PFSK-1 (cell line): ENCODE measurements around the gene IRX6.

Experiments used
- FOXP2 ChIP-seq: optimal IDR thresholded peaks from 2 replicates; pipeline ENCODE3; 2011; ENCODE audit warnings: borderline replicate concordance, control low read depth, inconsistent platforms; ENCODE audit not compliant: insufficient read depth; ENCODE audit errors: extremely low read length, extremely low read depth
- POLR2AphosphoS5 ChIP-seq: IDR thresholded peaks from 2 replicates; pipeline ENCODE4 v1.6.1; 2012; ENCODE audit warnings: low read depth, mild to moderate bottlenecking, control low read depth, low read length, moderate library complexity
- SIN3A ChIP-seq: IDR thresholded peaks from 2 replicates; pipeline ENCODE4 v1.6.1; 2012; ENCODE audit warnings: mild to moderate bottlenecking, low read length, moderate library complexity, borderline replicate concordance; ENCODE audit not compliant: insufficient read depth
- TAF1 ChIP-seq: IDR thresholded peaks from 2 replicates; pipeline ENCODE4 v1.6.1; 2012; ENCODE audit warnings: low read length, control low read depth, borderline replicate concordance; ENCODE audit not compliant: insufficient read depth
- TF ChIP-seq, protein P1 (sequence below), 2 experiments: IDR thresholded peaks; 2 replicates each; pipeline versions ENCODE4 v1.6.1 to v1.8.0; 2011 to 2012; ENCODE audit warnings: low read depth in 2 of 2, low read length in 2 of 2, control low read depth in 1 of 2, inconsistent platforms in 1 of 2, mild to moderate bottlenecking in 1 of 2, moderate library complexity in 1 of 2; ENCODE audit not compliant: insufficient read depth in 1 of 2

IRX6 gene

DNA sequence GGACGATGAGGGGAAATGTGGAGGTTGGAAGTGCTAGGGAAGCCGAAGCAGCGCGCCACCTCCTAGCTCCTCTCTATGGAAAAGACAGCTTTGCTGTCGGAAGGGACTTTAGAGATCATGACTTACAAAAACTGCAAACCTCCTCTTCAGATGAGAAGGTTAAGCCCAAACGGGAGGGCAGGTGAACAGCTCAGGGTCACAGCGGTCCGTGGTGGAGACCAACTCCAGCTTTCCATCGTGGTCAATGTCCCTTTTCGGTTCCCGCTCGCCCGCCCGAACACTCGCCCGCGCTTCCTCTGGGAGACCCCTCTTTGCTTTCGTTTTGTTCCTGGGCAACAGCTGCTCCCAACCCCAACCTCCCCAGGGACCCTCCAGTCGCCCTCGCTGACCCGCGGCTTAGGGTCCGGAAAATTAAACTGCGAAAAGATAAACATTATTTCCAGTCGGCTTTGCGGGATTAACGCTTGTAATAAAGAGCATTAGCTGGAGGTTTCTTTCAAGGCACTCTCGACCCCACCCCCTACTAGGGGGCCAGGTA is 7.7 kb downstream of the IRX6 start:
- no peak for TF ChIP-seq TAF1
- no peak for TF ChIP-seq SIN3A
- TF ChIP-seq, protein P1, sequence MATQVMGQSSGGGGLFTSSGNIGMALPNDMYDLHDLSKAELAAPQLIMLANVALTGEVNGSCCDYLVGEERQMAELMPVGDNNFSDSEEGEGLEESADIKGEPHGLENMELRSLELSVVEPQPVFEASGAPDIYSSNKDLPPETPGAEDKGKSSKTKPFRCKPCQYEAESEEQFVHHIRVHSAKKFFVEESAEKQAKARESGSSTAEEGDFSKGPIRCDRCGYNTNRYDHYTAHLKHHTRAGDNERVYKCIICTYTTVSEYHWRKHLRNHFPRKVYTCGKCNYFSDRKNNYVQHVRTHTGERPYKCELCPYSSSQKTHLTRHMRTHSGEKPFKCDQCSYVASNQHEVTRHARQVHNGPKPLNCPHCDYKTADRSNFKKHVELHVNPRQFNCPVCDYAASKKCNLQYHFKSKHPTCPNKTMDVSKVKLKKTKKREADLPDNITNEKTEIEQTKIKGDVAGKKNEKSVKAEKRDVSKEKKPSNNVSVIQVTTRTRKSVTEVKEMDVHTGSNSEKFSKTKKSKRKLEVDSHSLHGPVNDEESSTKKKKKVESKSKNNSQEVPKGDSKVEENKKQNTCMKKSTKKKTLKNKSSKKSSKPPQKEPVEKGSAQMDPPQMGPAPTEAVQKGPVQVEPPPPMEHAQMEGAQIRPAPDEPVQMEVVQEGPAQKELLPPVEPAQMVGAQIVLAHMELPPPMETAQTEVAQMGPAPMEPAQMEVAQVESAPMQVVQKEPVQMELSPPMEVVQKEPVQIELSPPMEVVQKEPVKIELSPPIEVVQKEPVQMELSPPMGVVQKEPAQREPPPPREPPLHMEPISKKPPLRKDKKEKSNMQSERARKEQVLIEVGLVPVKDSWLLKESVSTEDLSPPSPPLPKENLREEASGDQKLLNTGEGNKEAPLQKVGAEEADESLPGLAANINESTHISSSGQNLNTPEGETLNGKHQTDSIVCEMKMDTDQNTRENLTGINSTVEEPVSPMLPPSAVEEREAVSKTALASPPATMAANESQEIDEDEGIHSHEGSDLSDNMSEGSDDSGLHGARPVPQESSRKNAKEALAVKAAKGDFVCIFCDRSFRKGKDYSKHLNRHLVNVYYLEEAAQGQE (IDR thresholded peaks at IDR 0.05; ENCODE audit: insufficient read depth in 1 of 2, low read depth in 2 of 2, low read length in 2 of 2) = no peak
- no peak for TF ChIP-seq POLR2AphosphoS5

DNA sequence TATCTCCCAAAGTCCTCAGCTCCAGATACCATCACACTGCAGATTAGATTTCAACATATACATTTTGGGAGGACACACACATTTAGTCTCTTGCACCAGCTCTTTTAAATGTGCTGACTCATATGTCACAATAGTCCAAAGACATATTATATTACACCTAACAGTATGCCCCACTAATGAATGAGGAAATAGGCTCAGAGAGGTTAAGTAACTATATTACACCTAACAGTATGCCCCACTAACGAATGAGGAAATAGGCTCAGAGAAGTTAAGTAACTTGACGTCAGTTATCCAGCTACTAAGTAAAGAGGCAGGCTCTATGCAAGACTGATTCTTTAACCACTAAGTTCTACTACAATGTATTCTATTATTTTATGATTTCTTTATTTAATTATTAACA is 9.7 kb downstream of the IRX6 start:
- no peak for TF ChIP-seq POLR2AphosphoS5
- TF ChIP-seq, protein P1 (IDR thresholded peaks at IDR 0.05; ENCODE audit: insufficient read depth in 1 of 2, low read depth in 2 of 2, low read length in 2 of 2) = no peak
- TF ChIP-seq SIN3A = no peak
- TF ChIP-seq FOXP2 = no peak
- no peak for TF ChIP-seq TAF1

DNA sequence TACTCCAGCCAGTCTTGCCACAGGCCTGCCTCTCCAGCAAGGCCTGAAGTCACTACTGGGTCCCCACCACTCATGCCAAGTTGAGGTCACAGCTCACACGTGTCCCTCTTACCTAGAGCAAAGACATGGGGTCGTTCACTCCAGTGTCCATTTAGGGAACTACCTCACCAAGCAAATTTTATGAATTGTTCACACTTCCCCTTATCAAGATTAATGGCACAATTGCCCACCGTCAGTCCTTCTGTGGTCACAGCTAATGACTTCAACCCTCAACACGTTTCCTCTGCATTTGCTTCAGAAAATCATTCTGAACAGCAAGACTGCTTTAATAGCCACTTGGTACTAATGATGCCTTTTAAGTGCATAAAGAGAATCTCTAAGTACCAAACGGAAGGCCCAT is 14.6 kb downstream of the IRX6 start:
- TF ChIP-seq FOXP2 (no peak), POLR2AphosphoS5 (no peak), TAF1 (no peak)
- TF ChIP-seq, protein P1 (IDR thresholded peaks at IDR 0.05; ENCODE audit: insufficient read depth in 1 of 2, low read depth in 2 of 2, low read length in 2 of 2) = no peak

DNA sequence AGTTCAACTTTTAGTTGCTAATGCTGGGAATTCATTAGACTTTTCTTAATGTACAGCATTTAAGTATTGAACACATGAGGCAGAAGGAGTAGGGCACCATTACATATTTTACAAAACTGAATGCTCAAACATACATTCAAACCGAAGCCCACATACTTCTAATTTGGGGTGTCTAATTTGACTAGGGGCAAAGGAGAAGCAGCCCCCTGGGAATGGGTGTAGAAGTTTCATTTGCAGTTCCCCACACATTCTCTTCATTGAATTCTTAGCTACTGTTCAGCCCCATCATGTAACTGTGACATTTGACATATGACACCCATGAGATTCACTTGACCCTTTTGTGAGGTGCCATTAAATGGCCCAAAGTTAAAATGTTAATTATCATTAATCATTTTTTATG is 16.4 kb downstream of the IRX6 start:
- TF ChIP-seq FOXP2 (no peak), POLR2AphosphoS5 (no peak), SIN3A (no peak)

DNA sequence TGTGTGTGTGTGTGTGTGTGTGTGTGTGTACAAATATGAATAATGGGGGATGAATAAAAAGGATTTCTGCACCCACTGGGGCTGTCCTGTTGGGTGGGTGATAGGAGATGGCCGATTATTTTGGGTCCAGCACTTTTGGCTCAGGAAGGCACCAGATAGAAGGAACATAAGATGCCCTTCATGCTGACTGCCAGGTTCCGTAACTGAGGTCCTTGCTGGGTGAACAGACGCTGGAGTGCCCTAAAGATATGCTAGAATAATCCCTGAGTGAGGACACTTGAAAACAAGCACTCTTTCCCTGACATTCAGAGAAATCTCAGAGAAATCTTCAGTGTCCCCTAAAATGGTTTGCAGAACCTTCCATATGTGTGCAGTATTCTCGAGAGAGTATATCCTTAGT is 17.7 kb downstream of the IRX6 start:
- TF ChIP-seq TAF1 (no peak), FOXP2 (no peak), SIN3A (no peak), POLR2AphosphoS5 (no peak)
- TF ChIP-seq, protein P1 (IDR thresholded peaks at IDR 0.05; ENCODE audit: insufficient read depth in 1 of 2, low read depth in 2 of 2, low read length in 2 of 2) = no peak
